A549 (cell line): Measurements from ENCODE around the gene ZNF383.

Experiments used
- CBX2 ChIP-seq: fragments of 200-600 bp; sonication (generic); IDR thresholded peaks from 2 replicates; pipeline ENCODE4 v1.6.1; 2016; ENCODE audit warnings: low read depth, mild to moderate bottlenecking, borderline replicate concordance
- CEBPB ChIP-seq, 2 experiments: fragments of >200 bp in 1 of 2; sonication (Bioruptor Twin) in 1 of 2; formaldehyde crosslinking in 1 of 2; IDR thresholded peaks; 2 replicates each; pipeline ENCODE4 v1.6.1; 2012 to 2016
- CHD4 ChIP-seq: fragments of 200-600 bp; sonication (generic); IDR thresholded peaks from 2 replicates; pipeline ENCODE4 v1.6.1; 2016; ENCODE audit warnings: antibody characterized with exemption, mild to moderate bottlenecking, borderline replicate concordance
- CTCF ChIP-seq: fragments of >200 bp; sonication (Bioruptor Twin); formaldehyde crosslinking; IDR thresholded peaks from 3 replicates; pipeline ENCODE4 v1.5.1; 2016
- ESRRA ChIP-seq: fragments of 150-350 bp; IDR thresholded peaks from 2 replicates; pipeline ENCODE4 v1.6.1; 2014; ENCODE audit warnings: mild to moderate bottlenecking, low read length, borderline replicate concordance
- MAFK ChIP-seq: fragments of 450-650 bp; IDR thresholded peaks from 2 replicates; pipeline ENCODE4 v1.6.1; 2014; ENCODE audit not compliant: partially characterized antibody
- MAX ChIP-seq: IDR thresholded peaks from 2 replicates; pipeline ENCODE4 v1.6.1; 2012
- POLR2A ChIP-seq: IDR thresholded peaks from 2 replicates; pipeline ENCODE4 v1.6.1; 2012; ENCODE audit warnings: mild to moderate bottlenecking, low read length
- RAD21 ChIP-seq, 2 experiments: fragments of >200 bp in 1 of 2; sonication (Bioruptor Twin) in 1 of 2; formaldehyde crosslinking in 1 of 2; IDR thresholded peaks in 1 of 2; conservative IDR thresholded peaks in 1 of 2; 2 replicates in 1 of 2; 3 replicates in 1 of 2; pipeline ENCODE4 v1.6.1; 2012 to 2018; ENCODE audit warnings: inconsistent platforms in 1 of 2
- REST ChIP-seq: fragments of 200-600 bp; sonication (generic); IDR thresholded peaks from 2 replicates; pipeline ENCODE4 v1.6.1; 2016; ENCODE audit warnings: antibody characterized with exemption, mild to moderate bottlenecking, moderate library complexity
- SMC3 ChIP-seq: fragments of >200 bp; sonication (Bioruptor Twin); formaldehyde crosslinking; IDR thresholded peaks from 3 replicates; pipeline ENCODE4 v1.6.1; 2018; ENCODE audit warnings: inconsistent platforms
- USF2 ChIP-seq: fragments of 450-650 bp; IDR thresholded peaks from 2 replicates; pipeline ENCODE4 v1.6.1; 2014; ENCODE audit warnings: antibody characterized with exemption

- peak; percentile 36 for TF ChIP-seq CTCF
- no peak for TF ChIP-seq CEBPB (IDR thresholded peaks at IDR 0.05)
- TF ChIP-seq CHD4: no peak
- TF ChIP-seq POLR2A: 0 out of 2 replicates have a peak, but pooled peaks have one; percentile 16
- no peak for TF ChIP-seq USF2
- no peak for TF ChIP-seq ESRRA
- no peak for TF ChIP-seq SMC3
- TF ChIP-seq RAD21 (conservative IDR thresholded peaks at IDR 0.05 in 1 of 2, IDR thresholded peaks at IDR 0.05 in 1 of 2): peak in 1 of 2 experiments; percentile 57; a peak in 2 of 5 replicates
- TF ChIP-seq MAFK: no peak
- TF ChIP-seq REST: no peak
- no peak for TF ChIP-seq MAX
- no peak for TF ChIP-seq CBX2
Observed at GRCh38 chr19:37227996-37228395, 10.0 kb downstream of the ZNF383 start.
